Fibroblast of villous mesenchyme (primary cell): ENCODE measurements around the gene CLEC12A. TPM values are rescaled to one million over a fixed set of nuclear protein-coding genes. Genes with fewer than 3 reads are reported as not detected.
"Not testable (repeated sequence)": the region's sequence is repeated elsewhere in the genome, so short reads cannot be mapped to it uniquely, and the experiment has no call there.

Source experiments
- DNase-seq: peaks from one replicate; pipeline ENCODE4 v3.0.0-alpha.2; 2010; ENCODE audit warnings: low read depth
- H3K4me3 ChIP-seq: 2 replicates; pipeline ENCODE4 v1.5.1; 2011; ENCODE audit warnings: low read depth, mild to moderate bottlenecking, low read length
- total RNA-seq: library from RNA; depleted of rRNA; stranded (reverse); fragments of >200 nt; gene quantifications from 2 replicates; pipeline ENCODE4 v1.2.3, GENCODE V29; 2012
- TF ChIP-seq, protein P1 (sequence below): IDR thresholded peaks from 2 replicates; pipeline ENCODE4 v1.5.1; 2012; ENCODE audit warnings: low read depth, mild to moderate bottlenecking, low read length; ENCODE audit not compliant: insufficient read depth

CLEC12A gene
- total RNA-seq, 1 donor: not detected

DNA sequence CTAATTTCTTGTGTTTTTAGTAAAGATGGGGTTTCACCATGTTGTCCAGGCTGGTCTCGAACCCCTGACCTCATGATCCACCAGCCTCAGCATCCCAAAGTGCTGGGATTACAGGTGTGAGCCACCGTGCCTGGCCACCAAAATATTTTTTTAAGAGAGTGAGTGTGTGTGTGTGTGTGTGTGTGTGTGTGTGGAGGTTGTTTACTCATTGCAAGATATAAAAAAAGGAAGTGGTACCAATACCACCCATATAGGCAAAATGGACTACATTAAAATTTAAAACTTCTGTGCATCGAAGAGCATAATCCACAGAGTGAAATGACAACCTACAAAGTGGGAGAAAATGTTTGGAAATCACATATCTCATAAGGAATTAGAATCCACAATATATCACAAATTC lies 23.5 kb upstream of the CLEC12A start:
- TF ChIP-seq, protein P1, sequence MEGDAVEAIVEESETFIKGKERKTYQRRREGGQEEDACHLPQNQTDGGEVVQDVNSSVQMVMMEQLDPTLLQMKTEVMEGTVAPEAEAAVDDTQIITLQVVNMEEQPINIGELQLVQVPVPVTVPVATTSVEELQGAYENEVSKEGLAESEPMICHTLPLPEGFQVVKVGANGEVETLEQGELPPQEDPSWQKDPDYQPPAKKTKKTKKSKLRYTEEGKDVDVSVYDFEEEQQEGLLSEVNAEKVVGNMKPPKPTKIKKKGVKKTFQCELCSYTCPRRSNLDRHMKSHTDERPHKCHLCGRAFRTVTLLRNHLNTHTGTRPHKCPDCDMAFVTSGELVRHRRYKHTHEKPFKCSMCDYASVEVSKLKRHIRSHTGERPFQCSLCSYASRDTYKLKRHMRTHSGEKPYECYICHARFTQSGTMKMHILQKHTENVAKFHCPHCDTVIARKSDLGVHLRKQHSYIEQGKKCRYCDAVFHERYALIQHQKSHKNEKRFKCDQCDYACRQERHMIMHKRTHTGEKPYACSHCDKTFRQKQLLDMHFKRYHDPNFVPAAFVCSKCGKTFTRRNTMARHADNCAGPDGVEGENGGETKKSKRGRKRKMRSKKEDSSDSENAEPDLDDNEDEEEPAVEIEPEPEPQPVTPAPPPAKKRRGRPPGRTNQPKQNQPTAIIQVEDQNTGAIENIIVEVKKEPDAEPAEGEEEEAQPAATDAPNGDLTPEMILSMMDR: no peak
- no peak for DNase-seq
- H3K4me3 ChIP-seq: no peak overlapping the region

DNA sequence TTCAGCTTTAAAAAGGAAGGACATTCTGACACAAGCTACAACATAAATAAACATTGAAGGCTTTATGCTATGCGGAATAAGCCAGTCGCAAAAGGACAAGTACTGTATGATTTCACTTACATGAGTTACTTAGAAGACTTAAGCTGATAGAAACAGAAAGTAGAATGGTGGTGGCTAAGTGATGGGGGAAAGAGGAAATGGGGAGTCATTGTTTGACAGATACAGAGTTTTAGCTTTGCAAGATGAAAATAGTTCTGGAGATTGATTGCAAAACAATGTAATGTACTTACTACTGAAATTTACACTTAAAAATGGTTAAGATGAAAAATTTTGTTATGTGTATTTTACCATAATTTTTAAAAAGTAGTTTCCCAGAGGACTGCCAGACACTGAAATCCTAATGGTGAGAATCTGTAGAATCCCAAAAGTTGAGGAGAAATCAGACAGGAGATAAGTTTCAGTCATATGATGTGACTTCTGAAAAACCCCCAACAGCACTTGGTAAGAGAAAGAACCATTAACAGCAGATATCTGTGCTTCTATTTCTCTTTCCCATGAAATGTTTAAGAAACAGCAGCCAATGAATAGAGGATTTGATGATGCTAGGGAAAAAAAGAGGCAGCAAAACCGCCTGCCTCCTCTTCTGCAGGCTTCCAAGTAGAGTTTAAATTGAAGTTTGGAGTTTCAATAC lies 22.5 kb upstream of the CLEC12A start:
- no peak for DNase-seq

GRCh38 chr12:9951026-9951675 lies 20.1 kb upstream of the CLEC12A start:
- TF ChIP-seq, protein P1: no peak
- no peak for DNase-seq

More for the DNA sequence above, 22.5 kb upstream of the CLEC12A start:
- TF ChIP-seq, protein P1: no peak
- no peak overlapping the region for H3K4me3 ChIP-seq

DNA sequence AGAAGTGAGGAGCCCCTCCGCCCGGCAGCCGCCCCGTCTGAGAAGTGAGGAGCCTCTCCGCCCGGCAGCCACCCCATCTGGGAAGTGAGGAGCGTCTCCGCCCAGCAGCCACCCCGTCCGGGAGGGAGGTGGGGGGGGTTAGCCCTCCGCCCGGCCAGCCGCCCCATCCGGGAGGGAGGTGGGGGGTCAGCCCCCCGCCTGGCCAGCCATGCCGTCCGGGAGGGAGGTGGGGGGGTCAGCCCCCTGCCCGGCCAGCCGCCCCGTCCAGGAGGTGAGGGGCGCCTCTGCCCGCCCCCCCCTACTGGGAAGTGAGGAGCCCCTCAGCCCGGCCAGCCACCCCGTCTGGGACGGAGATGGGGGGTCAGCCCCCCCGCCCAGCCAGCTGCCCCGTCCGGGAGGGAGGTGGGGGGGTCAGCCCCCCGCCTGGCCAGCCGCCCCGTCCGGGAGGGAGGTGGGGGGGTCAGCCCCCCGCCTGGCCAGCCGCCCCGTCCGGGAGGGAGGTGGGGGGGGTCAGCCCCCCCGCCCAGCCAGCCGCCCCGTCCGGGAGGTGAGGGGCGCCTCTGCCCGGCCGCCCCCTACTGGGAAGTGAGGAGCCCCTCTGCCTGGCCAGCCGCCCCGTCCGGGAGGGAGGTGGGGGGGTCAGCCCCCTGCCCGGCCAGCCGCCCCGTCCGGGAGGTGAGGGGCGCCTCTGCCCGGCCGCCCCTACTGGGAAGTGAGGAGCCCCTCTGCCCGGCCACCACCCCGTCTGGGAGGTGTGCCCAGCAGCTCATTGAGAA lies 18.1 kb upstream of the CLEC12A start:
- not testable (repeated sequence) for H3K4me3 ChIP-seq, DNase-seq

More at GRCh38 chr12:9951026-9951675, 20.1 kb upstream of the CLEC12A start:
- no peak overlapping the region for H3K4me3 ChIP-seq

- no peak for DNase-seq
- H3K4me3 ChIP-seq: no peak overlapping the region
- TF ChIP-seq, protein P1: no peak
Observed at GRCh38 chr12:9957834-9958233, 13.4 kb upstream of the CLEC12A start.

DNA sequence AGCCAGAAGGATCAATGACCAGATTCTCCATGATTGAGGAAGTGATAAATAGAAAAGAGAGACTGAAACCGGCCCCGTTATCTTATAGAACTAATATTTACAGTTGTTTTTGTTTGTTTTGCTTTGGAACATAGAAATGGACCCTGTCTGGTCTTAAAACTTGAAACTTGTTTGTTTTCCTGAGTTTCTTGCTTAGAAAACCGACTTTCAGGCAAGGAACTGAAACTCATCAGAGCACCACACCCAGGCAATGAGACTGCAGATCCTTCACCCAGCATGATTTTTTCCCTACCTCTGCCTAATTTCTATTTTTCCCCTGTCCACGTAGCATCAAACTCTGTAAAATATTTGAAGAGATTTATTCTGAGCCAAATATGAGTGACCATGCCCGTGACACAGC lies 10.6 kb upstream of the CLEC12A start:
- no peak for DNase-seq
- no peak overlapping the region for H3K4me3 ChIP-seq
- TF ChIP-seq, protein P1: no peak

- TF ChIP-seq, protein P1: no peak
- H3K4me3 ChIP-seq: no peak overlapping the region
- no peak for DNase-seq
Observed at GRCh38 chr12:9961106-9961505, 10.1 kb upstream of the CLEC12A start.
